OCI-LY3 (cell line): ENCODE data around the gene ZEB2.

Experiments
- EZH2phosphoT487 ChIP-seq: fragments of 200-600 bp; shearing (Covaris generic); IDR thresholded peaks from 2 replicates; pipeline ENCODE4 v1.6.1; 2018; ENCODE audit warnings: antibody characterized with exemption, mixed run types, low read depth
- TF ChIP-seq, protein P1 (sequence below): fragments of 200-600, 300-600 bp; sonication (generic); IDR thresholded peaks from 2 replicates; pipeline ENCODE4 v1.5.1; 2014; ENCODE audit warnings: antibody characterized with exemption, low read length, low read depth

DNA sequence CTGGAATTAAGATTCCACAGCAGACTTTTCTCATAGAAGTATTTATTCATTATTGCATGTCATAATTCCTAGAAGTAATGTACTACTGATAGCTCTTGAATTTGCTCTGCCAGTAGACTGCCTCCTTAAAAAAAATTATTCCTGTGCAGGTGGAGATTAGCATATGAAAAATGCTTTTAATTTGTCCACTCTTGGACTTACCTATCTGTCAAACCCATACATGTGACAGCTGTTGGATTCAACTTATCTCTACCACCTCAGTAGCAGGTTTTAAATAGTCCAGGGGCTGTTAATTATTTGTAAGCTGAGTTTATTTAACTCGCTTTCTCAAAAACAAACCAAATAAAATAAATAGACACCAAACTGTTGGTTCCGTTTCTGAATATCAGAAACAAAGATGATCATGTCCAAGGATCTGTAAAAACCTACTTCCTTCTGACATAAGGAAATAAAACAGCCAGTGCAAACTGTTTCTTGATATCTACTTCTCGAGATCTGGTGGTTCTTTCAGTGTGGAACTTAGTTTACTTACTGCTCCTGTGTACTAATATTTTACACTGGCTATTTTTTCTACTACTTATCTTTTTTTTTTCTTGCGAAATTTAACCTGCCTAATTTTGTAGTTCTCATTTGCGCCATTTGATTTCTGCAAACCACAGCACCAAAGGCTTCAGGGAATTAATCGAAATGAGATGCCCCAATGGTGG lies 44.2 kb downstream of the ZEB2 start:
- TF ChIP-seq, protein P1, sequence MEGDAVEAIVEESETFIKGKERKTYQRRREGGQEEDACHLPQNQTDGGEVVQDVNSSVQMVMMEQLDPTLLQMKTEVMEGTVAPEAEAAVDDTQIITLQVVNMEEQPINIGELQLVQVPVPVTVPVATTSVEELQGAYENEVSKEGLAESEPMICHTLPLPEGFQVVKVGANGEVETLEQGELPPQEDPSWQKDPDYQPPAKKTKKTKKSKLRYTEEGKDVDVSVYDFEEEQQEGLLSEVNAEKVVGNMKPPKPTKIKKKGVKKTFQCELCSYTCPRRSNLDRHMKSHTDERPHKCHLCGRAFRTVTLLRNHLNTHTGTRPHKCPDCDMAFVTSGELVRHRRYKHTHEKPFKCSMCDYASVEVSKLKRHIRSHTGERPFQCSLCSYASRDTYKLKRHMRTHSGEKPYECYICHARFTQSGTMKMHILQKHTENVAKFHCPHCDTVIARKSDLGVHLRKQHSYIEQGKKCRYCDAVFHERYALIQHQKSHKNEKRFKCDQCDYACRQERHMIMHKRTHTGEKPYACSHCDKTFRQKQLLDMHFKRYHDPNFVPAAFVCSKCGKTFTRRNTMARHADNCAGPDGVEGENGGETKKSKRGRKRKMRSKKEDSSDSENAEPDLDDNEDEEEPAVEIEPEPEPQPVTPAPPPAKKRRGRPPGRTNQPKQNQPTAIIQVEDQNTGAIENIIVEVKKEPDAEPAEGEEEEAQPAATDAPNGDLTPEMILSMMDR: no peak
- no peak for TF ChIP-seq EZH2phosphoT487
